ENCODE measurements around the gene PRKAG2. TPM values are rescaled to one million over a fixed set of nuclear protein-coding genes. Genes with fewer than 3 reads are reported as not detected.

The PRKAG2 gene
- total RNA-seq, 8 experiments from 2014 or later: 6.3 to 13.4 (median 8.5) TPM

GRCh38 chr7:151856098-151856497 lies 20.8 kb downstream of the PRKAG2 start:
- 40 to 100% (median 80%) methylated on average over 1 to 2 of the region's 14 CpGs; no CpG with 5 or more reads in 7 of the 10 experiments for WGBS, 10 experiments
- no peaks in the 10 kb centered on the region for H3K4me1 ChIP-seq (replicated peaks in 1 of 2)
- no peak for ATAC-seq (replicated peaks in 6 of 8)
- in situ Hi-C loops (cut with MboI; ENCODE audit: low pct_unique_long_range_greater_than_20kb in 2 of 9, low sequenced_read_pairs in 9 of 9, unreplicated experiment in 9 of 9): no loop called here
- H3K27ac ChIP-seq: no peak overlapping the region
- H3K4me3 ChIP-seq: no peak overlapping the region

DNA sequence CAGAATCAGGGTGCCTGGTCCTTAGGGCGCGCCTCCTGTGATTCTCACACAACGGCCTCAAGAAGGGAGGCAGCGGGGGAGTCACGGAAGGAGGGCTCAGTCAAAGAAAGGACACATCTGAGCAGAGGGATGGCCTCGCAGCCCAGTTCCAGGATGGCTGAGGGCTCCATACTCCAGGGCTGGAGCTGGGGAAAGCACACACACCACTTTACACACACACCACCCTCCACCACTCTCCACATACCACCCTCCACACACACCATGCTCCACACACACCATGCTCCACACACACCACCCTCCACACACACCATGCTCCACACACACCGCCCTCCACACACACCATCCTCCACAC lies 22.2 kb downstream of the PRKAG2 start:
- in situ Hi-C loops (cut with MboI; ENCODE audit: low pct_unique_long_range_greater_than_20kb in 2 of 9, low sequenced_read_pairs in 9 of 9, unreplicated experiment in 9 of 9): no loop called here
- ATAC-seq (replicated peaks in 6 of 8): peak in 4 of 8 experiments; percentile 29 to 61 (median 46)
- H3K27ac ChIP-seq: no peak overlapping the region
- WGBS, 10 experiments: no CpG with 5 or more reads among the region's 7 CpGs
- H3K4me1 ChIP-seq (replicated peaks in 1 of 2): no peaks in the 10 kb centered on the region
- H3K4me3 ChIP-seq: no peak overlapping the region

DNA sequence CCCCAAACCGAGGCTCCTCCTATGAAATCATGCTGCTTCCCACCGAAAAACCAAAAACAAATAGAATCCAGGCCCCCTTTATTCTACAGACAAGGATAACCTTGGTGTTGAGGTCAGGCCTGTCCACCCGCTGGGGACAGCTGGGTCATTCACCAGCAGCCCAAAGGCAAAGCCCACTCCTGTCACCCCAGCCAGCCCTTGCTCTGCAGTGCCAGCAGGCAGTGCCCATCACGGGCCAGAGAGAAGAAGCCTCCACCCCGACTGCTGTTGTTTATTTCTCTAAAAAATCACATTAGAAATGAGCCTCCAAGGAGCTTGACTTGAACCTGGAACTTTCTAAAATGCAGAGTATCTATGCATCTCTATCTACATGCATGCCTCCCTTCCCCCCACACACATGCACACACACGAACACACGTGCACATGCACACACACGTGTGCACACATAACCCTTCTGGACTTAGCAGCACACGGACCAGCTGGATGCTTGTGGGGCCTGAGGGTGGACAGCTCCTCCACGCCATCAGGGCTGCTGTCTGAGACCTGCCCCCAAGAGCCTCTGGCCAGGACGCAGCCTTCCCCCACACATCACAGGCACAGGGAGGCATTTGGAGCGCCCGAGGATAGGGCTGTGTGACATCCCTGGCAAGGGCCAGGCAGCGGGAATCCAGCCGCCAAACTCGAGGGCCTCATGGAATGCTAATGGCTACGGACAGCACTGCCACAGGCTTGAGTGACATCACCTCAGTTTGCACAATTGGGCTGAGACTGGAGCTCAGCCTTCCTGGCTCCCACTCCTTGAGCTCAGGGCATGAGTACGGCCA lies 22.8 kb downstream of the PRKAG2 start:
- Histone ChIP-seq H3K4me1 (replicated peaks in 1 of 2) (no peaks in the 10 kb centered on the region), H3K4me3 (no peak overlapping the region), H3K27ac (no peak overlapping the region)
- peak in 7 of 8 experiments; percentile 76 to 94 (median 89) for ATAC-seq (replicated peaks in 6 of 8)
- in situ Hi-C loops (cut with MboI; ENCODE audit: low pct_unique_long_range_greater_than_20kb in 2 of 9, low sequenced_read_pairs in 9 of 9, unreplicated experiment in 9 of 9): no loop called here
- WGBS, 10 experiments: 19 to 100% (median 60%) methylated on average over 1 to 5 of the region's 18 CpGs; no CpG with 5 or more reads in 1 of the 10 experiments

- H3K4me1 ChIP-seq (replicated peaks in 1 of 2): no peaks in the 10 kb centered on the region
- WGBS, 10 experiments: 61 to 93% (median 87%) methylated on average over 1 to 14 of the region's 19 CpGs; no CpG with 5 or more reads in 1 of the 10 experiments
- H3K27ac ChIP-seq: no peak overlapping the region
- ATAC-seq (replicated peaks in 6 of 8): no peak
- H3K4me3 ChIP-seq: no peak overlapping the region
- in situ Hi-C loops (cut with MboI; ENCODE audit: low pct_unique_long_range_greater_than_20kb in 2 of 9, low sequenced_read_pairs in 9 of 9, unreplicated experiment in 9 of 9): no loop called here
Measured at GRCh38 chr7:151852486-151853396, 24.2 kb downstream of the PRKAG2 start.

- no peak for ATAC-seq (replicated peaks in 6 of 8)
- in situ Hi-C loops (cut with MboI; ENCODE audit: low pct_unique_long_range_greater_than_20kb in 2 of 9, low sequenced_read_pairs in 9 of 9, unreplicated experiment in 9 of 9): no loop called here
Measured at GRCh38 chr7:151851782-151852181, 25.1 kb downstream of the PRKAG2 start.

DNA sequence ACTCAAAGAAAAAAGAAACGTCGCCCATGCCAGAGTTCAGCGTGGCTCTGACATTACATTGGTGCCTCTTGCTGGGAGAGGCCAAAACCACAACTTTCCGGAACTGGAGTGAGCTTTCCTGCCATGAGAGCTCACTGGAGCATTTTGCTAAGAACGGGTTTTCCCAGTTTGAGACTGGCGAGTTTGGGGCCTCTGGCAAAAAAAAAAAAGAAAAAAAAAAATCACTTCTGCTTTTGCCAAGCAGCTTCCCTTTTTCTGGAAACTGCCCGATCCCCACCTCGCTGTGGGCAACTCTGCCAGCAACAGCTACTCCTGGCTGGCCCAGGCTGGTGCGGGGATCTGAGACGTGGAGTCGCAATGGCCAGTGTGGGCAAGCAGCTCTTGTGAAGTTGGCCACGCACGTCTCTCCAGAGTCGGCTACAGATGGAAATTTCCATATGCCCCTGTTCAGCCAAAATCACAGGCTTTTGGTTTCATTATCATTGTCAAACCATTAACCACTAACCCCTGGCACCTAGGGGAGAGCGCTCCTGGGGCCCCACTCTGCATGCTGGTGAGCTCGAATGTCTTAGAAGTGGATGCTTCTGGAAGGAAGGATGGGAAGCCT lies 25.7 kb downstream of the PRKAG2 start:
- ATAC-seq (replicated peaks in 6 of 8): peak in 1 of 8 experiments; percentile 16
- in situ Hi-C loops (cut with MboI; ENCODE audit: low pct_unique_long_range_greater_than_20kb in 2 of 9, low sequenced_read_pairs in 9 of 9, unreplicated experiment in 9 of 9): no loop called here

More at GRCh38 chr7:151851782-151852181, 25.1 kb downstream of the PRKAG2 start:
- Histone ChIP-seq H3K4me3 (no peak overlapping the region), H3K27ac (no peak overlapping the region), H3K4me1 (replicated peaks in 1 of 2) (no peaks in the 10 kb centered on the region)
- WGBS, 10 experiments: 13 to 80% (median 77%) methylated on average over 1 to 9 of the region's 13 CpGs; no CpG with 5 or more reads in 7 of the 10 experiments

GRCh38 chr7:151850491-151851124 lies 26.3 kb downstream of the PRKAG2 start:
- no peak for ATAC-seq (replicated peaks in 6 of 8)
- Histone ChIP-seq H3K27ac (no peak overlapping the region), H3K4me3 (no peak overlapping the region), H3K4me1 (replicated peaks in 1 of 2) (no peaks in the 10 kb centered on the region)
- WGBS, 10 experiments: 67 to 100% (median 80%) methylated on average over 1 to 15 of the region's 19 CpGs; no CpG with 5 or more reads in 3 of the 10 experiments
- in situ Hi-C loops (cut with MboI; ENCODE audit: low pct_unique_long_range_greater_than_20kb in 2 of 9, low sequenced_read_pairs in 9 of 9, unreplicated experiment in 9 of 9): no loop called here

More for the DNA sequence above, 25.7 kb downstream of the PRKAG2 start:
- no peak overlapping the region for H3K27ac ChIP-seq
- no peak overlapping the region for H3K4me3 ChIP-seq
- 20 to 100% (median 90%) methylated on average over 1 to 9 of the region's 16 CpGs; no CpG with 5 or more reads in 3 of the 10 experiments for WGBS, 10 experiments
- H3K4me1 ChIP-seq (replicated peaks in 1 of 2): no peaks in the 10 kb centered on the region

- in situ Hi-C loops (cut with MboI; ENCODE audit: low pct_unique_long_range_greater_than_20kb in 2 of 9, low sequenced_read_pairs in 9 of 9, unreplicated experiment in 9 of 9): no loop called here
- 68 to 96% (median 83%) methylated on average over 1 to 6 of the region's 13 CpGs; no CpG with 5 or more reads in 6 of the 10 experiments for WGBS, 10 experiments
- no peaks in the 10 kb centered on the region for H3K4me1 ChIP-seq (replicated peaks in 1 of 2)
- no peak overlapping the region for H3K27ac ChIP-seq
- no peak for ATAC-seq (replicated peaks in 6 of 8)
- no peak overlapping the region for H3K4me3 ChIP-seq
Measured at GRCh38 chr7:151849879-151850260, 27.0 kb downstream of the PRKAG2 start.

GRCh38 chr7:151849008-151849878 lies 27.7 kb downstream of the PRKAG2 start:
- no peak for ATAC-seq (replicated peaks in 6 of 8)
- H3K27ac ChIP-seq: no peak overlapping the region
- no peaks in the 10 kb centered on the region for H3K4me1 ChIP-seq (replicated peaks in 1 of 2)
- in situ Hi-C loops (cut with MboI; ENCODE audit: low pct_unique_long_range_greater_than_20kb in 2 of 9, low sequenced_read_pairs in 9 of 9, unreplicated experiment in 9 of 9): no loop called here
- no peak overlapping the region for H3K4me3 ChIP-seq
- WGBS, 10 experiments: 43 to 100% (median 90%) methylated on average over 1 to 12 of the region's 26 CpGs; no CpG with 5 or more reads in 3 of the 10 experiments

DNA sequence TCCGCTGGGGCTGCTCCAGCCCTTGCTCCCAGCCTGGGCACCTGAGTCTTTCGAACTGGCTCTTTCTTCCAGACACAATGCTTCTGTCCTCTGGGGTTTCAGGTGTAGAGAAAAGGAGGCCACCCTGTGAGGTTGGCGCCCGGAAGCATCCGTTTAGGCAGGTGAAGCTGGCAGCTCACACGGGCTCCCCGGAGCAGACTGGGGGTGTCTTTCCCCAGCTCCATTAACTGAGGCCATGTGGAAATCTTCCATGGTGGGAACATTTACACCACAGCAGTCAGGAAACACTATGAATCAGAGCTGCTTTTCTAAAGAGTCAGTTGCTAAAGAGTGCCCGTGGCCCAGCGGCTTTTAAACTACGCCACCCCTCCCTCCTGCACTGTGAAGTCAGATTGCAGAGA lies 29.2 kb downstream of the PRKAG2 start:
- no peak overlapping the region for H3K4me3 ChIP-seq
- in situ Hi-C loops (cut with MboI; ENCODE audit: low pct_unique_long_range_greater_than_20kb in 2 of 9, low sequenced_read_pairs in 9 of 9, unreplicated experiment in 9 of 9): no loop called here
- peak in 1 of 8 experiments; percentile 17 for ATAC-seq (replicated peaks in 6 of 8)
- 85 to 100% (median 98%) methylated on average over 1 to 4 of the region's 10 CpGs; no CpG with 5 or more reads in 6 of the 10 experiments for WGBS, 10 experiments
- H3K4me1 ChIP-seq (replicated peaks in 1 of 2): no peaks in the 10 kb centered on the region
- no peak overlapping the region for H3K27ac ChIP-seq

DNA sequence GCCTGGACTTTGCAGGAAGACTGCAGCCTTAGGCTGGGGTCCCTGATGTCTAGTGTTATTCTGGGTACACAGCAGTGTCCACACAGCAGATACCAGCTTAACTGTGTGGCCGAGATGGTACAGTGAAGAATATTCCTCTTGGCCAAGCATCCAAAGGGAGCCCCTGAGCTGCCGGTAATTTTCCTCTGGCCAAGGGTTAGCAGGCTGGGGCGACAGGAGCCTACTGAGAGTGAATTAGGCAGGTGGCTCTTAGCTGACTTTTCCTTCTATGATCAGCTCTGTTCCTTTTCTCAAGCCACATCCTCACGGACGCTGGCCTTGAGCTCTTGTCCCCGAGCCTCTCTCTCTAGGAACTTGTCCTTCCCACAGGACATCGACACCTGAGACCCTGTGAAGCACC lies 29.8 kb downstream of the PRKAG2 start:
- in situ Hi-C loops (cut with MboI; ENCODE audit: low pct_unique_long_range_greater_than_20kb in 2 of 9, low sequenced_read_pairs in 9 of 9, unreplicated experiment in 9 of 9): no loop called here
- no peak for ATAC-seq (replicated peaks in 6 of 8)
- no peak overlapping the region for H3K4me3 ChIP-seq
- H3K27ac ChIP-seq: no peak overlapping the region
- 58 to 90% (median 76%) methylated on average over 1 to 5 of the region's 7 CpGs; no CpG with 5 or more reads in 5 of the 10 experiments for whole genome bisulfite sequencing, 10 experiments
- H3K4me1 ChIP-seq (replicated peaks in 1 of 2): no peaks in the 10 kb centered on the region
